ENCODE results near the gene BACE1-AS.
"Not testable (repeated sequence)": the region's sequence is repeated elsewhere in the genome, so short reads cannot be mapped to it uniquely, and the experiment has no call there.

Gene BACE1-AS

GRCh38 chr11:117290809-117291396 is at the start of gene BACE1-AS:
Gene BACE1-AS, plus strand, starts transcription at chr11:117291346.
- DNase-seq = no peak

DNA sequence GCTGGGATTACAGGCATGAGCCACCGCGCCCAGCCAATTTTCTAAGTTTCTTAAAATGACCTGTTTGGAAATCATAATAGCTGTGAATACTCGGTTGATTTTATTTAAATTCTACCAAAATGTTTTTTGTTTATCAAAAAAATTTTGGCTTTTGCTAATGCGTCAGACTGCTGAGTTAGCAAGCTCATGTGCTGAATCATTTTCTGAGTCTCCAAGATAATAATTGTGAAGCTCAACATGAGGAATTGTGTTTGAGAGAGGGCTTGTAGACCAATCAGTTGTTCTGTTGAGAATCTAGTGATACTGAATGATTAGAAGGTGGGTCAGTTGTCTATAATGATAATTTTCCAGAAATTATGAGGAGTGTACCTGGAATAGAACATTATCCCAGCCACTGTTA is 42.8 kb upstream of the BACE1-AS start:
- DNase-seq = no peak

DNA sequence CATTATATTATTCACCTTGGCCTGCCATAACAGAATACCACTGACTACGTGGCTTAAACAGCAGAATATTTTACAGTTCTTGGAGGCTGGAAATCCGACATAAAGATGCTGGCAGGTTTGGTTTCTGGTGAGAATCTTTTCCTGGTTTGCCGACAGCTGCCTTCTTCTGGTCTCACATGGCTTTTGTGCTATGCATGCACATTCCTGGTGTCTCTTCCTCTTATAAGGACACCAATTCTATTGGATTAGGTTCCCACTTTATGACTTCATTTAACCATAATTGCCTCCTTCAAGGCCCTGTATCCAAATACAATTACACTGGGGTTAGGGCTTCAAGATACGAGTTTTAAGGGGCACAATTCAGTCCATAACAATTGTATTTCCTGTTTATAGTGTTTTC is 41.6 kb upstream of the BACE1-AS start:
- DNase-seq = no peak

GRCh38 chr11:117251506-117251905 is 39.6 kb upstream of the BACE1-AS start:
- no peak for DNase-seq

- no peak for DNase-seq
These were observed 35.2 kb upstream of the BACE1-AS start for GRCh38 chr11:117255966-117256365.

DNA sequence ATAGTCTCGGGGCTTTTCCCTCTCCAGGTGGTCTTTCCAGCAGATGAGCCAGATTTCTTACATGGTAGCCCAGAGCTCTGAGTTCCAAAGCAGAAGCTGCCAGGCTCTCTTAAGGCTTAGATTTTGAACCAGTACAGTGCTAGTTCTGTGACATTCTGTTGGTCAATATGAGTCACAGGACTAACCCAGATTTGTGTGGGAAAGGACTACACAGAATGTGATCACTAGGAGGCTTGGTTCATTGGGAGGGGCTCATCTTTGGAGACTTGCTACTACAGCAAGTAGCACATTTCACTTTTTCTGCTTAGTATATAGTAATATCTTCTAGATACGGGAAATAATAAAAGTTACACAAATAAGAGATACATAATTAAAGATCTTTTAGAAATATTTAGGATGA is 34.6 kb upstream of the BACE1-AS start:
- no peak for DNase-seq

DNA sequence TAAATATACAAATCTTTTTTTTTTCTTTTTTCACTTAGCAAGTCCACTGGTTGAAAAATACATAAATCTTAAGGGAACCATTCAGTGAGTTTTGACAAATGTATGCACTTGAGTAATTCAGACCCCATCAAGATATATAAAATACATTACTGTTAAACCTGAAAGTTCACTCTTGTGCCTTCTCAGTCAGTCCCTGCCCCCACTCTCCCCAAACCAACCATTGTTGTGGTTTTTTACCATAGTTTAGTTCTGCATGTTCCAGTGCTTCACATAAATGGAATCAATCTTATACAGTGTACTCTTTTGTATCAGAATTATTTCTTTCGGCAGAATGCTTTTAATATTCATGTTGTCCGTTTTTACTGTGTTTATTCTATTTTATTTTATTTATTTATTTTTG is 32.6 kb upstream of the BACE1-AS start:
- no peak for DNase-seq

- no peak for DNase-seq
These were observed 31.7 kb upstream of the BACE1-AS start for GRCh38 chr11:117259417-117259816.

DNA sequence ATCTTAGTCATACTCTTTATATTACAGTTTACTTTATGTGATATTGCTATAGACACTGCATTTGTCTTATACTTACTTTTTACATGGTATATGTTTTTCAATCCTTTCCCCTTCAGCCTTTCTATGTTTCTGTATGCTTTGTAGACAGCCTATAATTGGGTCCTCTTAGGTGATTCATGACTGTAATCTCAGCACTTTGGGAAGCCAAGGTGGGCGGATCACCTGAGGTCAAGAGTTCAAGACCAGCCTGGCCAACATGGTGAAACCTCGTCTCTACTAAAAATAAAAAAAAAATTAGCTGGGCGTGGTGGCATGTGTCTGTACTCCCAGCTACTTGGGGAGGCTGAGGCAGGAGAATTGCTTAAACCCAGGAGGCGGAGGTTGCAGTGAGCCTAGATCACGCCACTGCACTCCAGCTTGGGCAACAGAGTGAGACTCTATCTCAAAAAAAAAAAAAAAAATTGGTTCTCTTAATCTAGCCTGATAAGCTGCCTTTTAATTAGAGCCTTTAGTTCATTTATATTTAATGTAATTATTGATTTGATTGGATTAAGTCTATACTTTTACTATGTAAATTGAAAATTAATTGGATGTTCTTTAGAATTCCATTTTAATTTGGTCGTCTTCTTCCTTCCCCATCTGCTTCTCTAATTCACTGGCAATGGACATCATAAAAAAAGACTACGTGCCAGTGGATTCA is 26.4 kb upstream of the BACE1-AS start:
- DNase-seq = not testable (repeated sequence)

DNA sequence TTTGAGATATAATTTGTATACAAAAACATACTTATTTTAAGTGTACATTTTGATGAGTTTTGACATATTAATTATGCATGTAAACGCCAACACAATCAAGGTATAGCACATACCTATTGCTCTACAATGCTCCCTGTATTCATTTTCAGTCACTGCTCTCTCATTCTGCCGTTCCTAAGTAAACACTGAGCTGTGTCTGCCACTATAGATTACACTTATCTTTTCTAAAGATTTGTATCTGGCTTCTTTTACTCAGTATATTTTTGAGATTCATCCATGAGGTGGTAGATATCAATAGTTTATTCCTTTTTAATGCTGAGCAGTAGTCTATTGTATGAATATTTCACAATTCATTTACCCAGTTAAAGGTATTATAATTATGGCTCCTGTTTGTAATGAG is 25.4 kb upstream of the BACE1-AS start:
- no peak for DNase-seq

- no peak for DNase-seq
These were observed 21.3 kb upstream of the BACE1-AS start for GRCh38 chr11:117269856-117270255.

DNA sequence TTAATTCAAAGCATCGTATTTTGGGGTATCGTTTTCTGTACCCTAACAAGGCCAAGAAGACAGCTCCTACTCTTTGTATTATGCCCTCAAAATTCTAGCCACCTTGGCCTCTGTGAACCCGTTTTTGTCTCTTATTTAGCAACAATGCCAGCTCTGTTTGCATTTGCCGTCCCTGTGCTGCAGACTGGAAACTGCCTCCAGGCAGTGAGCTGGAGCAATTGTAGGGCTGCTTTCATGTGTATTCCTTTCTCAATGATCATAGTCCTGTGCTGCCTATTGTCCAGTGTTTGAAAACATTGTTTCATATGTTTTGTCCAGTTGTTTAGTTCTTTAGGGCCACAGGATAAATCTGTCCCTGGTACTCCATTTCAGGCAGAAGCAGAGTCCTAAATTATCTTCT is 19.9 kb upstream of the BACE1-AS start:
- DNase-seq = no peak

DNA sequence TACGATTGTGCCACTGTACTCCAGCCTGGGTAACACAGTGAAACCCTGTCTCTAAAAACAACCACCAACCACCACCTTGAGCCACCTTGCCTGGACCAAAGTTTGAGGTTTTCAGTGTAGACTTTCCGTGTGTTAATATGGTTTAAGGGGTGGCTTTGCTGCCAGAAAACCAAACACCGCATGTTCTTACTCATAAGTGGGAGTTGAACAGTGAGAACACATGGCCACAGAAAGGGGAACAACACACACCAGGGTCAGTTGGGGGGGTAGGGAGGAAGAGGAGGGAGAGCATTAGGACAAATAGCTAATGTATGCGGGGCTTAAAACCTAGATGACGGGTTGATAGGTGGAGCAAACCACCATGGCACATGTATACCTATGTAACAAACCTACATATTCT is 19.0 kb upstream of the BACE1-AS start:
- not testable (repeated sequence) for DNase-seq

DNA sequence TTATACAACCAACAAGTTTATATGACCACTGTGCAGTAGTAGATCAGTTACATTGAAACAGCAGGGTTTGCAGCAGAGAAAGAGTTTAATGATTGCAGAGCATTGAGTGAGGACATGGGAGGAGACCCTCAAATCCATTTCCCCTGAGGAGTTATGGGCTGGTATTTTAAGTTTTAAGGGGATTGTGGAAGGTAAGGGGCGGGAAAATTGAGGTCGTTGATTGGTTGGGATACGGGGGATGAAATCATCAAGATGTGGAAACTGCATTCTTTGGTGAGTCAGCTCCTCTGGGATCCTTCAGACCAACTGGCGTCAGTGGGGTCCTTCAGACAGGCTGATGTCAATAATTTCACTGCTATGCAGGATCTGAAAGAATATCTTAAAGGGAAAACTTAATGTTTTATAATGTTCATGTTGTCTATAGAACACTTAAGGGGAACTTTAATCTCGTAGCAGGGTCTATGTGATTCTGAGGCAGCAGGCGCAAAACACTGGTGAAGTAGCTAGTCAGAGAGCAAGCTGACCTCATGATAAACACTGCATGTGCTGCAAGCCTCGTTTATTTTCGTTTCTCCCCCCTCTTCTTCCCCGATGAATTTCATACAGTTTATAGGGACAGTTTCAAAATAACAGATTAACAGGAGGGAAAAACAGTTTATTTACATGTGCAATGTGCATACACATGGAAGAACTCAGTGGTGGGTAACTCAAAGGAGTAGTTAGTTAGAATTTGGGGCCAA is 17.4 kb upstream of the BACE1-AS start:
- DNase-seq = no peak

- DNase-seq = no peak
These were observed 12.8 kb upstream of the BACE1-AS start for GRCh38 chr11:117278347-117278746.

DNA sequence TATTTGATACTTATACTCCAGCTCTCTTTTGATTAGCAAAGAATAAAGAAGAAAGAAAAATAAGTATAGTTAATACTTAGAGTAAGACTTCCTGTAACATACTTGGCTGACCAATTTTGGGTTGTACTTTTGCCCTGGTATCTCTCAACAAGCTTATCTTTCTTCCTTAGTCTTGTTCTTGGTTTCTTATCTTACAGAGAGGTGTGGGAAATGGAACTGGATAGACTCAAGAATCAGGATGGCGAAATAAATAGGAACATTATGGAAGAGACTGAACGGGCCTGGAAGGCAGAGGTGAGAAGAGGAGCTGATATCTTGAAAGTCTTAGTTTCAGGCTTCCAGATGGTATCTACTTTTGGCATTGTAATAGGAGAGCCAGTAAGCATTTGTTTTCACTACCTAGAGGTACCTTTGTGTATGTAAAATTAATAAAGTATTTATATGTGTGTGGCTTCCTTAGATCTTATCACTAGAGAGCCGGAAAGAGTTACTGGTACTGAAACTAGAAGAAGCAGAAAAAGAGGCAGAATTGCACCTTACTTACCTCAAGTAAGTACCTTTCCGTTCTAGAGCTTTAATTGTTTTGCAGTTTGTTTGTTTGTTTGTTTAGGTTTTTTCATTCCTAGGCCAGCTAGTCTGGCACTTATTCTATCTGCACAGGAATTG is 11.3 kb upstream of the BACE1-AS start:
- no peak for DNase-seq

- no peak for DNase-seq
These were observed 10.0 kb upstream of the BACE1-AS start for GRCh38 chr11:117281159-117281558.

- DNase-seq = no peak
These were observed 9.3 kb upstream of the BACE1-AS start for GRCh38 chr11:117281869-117282268.

DNA sequence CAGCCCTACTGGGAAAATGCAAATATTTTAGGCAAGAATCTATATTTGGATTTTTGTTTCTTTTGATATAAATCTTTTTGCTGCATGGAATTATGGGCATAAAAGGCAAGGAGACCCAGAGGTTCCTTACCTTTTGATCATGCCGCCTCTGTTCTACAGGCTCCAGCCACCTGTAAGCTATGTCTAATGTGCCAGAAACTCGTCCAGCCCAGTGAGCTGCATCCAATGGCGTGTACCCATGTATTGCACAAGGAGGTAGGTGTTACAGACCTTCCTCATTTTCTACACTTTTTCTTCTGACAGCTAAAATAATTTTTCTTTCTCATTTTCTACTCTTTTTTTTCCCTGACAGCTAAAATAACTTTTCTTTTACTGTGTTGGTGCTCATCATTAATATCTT is 8.2 kb upstream of the BACE1-AS start:
- no peak for DNase-seq

- DNase-seq = no peak
These were observed 7.1 kb upstream of the BACE1-AS start for GRCh38 chr11:117284053-117284452.

GRCh38 chr11:117286588-117286987 is 4.6 kb upstream of the BACE1-AS start:
- DNase-seq = no peak

DNA sequence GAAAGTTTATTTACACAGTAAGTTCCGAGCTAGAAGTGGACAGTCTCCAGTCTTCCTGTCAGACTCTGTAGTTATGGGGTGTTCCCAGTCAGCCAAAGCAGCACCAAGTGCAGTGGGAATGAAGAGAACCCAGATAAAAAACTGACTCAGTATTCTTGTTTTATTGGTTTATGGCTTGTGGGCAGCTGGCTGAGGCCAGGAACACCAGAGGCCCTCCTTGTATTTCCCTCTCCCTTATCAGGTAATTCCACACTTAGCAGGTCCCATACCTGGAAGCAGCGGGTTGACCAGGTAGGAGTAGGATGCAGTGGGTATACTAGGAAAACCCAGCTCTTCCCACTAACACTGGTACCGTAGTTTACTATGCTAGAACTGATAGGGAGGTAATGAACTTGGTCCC is 3.5 kb upstream of the BACE1-AS start:
- no peak for DNase-seq

DNA sequence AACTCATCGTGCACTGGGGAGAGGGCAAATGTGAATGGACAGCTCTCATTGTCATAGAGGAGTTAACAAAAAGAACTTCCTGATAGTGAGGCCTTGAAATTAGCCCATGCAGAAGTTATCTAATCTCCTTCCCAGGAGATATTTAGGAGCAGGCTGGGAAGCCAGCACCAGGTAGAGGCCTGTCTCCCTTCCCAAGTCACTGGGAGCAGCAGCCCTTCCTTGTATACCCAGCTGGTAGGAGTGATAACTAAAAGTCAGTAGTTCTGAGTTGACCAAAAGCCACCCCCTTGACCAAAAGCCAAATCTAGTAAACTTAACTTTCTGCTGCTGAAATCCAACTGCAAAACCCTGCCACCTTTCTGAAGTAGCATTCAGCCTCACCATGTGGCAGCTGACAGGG is 1.4 kb upstream of the BACE1-AS start:
- no peak for DNase-seq

DNA sequence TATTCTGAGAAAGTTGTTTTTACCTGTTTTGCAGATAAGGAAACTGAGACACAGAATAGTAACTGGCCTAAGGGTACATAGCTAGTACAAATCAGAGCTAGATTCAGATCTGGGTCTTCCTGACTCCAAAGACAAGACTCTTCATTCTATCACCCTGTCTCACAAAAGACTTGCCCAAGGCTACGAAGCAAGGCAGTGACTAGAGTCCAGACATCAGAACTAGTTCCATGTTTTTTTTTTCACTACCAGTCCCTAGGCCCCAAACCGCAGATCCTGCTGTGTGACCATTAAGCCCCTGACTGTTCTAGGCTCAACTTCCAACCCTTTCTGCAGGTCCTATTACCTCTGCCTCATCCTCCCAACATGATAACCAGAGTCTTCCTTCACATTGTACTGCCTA is 1.5 kb downstream of the BACE1-AS start:
- no peak for DNase-seq
